Thymus (tissue), 11 donors: ENCODE results near the gene DPYD. TPM values are rescaled to one million over a fixed set of nuclear protein-coding genes. Genes with fewer than 3 reads are reported as not detected.

ENCODE experiments used
- DNase-seq, 9 donors: peaks; one replicate each; pipeline ENCODE4 v3.0.0-alpha.2; 2013; ENCODE audit warnings: low spot score in 9 of 9, low read depth in 6 of 9, missing footprints in 1 of 9
- H3K27ac ChIP-seq, 2 donors: one replicate each; pipeline ENCODE4 v1.5.1; 2013; ENCODE audit warnings: control low read depth in 1 of 2, low read depth in 1 of 2, low read length in 1 of 2, mild to moderate bottlenecking in 1 of 2, moderate library complexity in 1 of 2
- H3K27me3 ChIP-seq, 2 donors: one replicate each; pipeline ENCODE4 v1.5.1; 2013; ENCODE audit warnings: low read length in 1 of 2; ENCODE audit not compliant: control insufficient read depth in 2 of 2, insufficient read depth in 1 of 2
- H3K36me3 ChIP-seq, 2 donors: one replicate each; pipeline ENCODE4 v1.5.1; 2013; ENCODE audit warnings: low read length in 1 of 2, mild to moderate bottlenecking in 1 of 2, moderate library complexity in 1 of 2; ENCODE audit not compliant: control insufficient read depth in 2 of 2, insufficient read depth in 2 of 2
- H3K4me1 ChIP-seq, 2 donors: one replicate each; pipeline ENCODE4 v1.5.1; 2013; ENCODE audit warnings: low read length in 2 of 2; ENCODE audit not compliant: control insufficient read depth in 2 of 2, insufficient read depth in 2 of 2
- H3K4me3 ChIP-seq, 2 donors: one replicate each; pipeline ENCODE4 v1.5.1; 2013; ENCODE audit warnings: low read length in 2 of 2, control low read depth in 1 of 2, mild to moderate bottlenecking in 1 of 2
- H3K9me3 ChIP-seq, 2 donors: one replicate each; pipeline ENCODE4 v1.5.1; 2013; ENCODE audit warnings: low read length in 1 of 2, mild to moderate bottlenecking in 1 of 2; ENCODE audit not compliant: control insufficient read depth in 2 of 2, insufficient read depth in 1 of 2
- WGBS: extraction: QIAGEN DNeasy Blood & Tissue Kit; methylation state at CpG from one replicate; pipeline ENCODE4 v1.1.7; 2013; 5-methylcytosine and 5-hydroxymethylcytosine counted together
- polyA plus RNA-seq: library from polyadenylated mRNA; stranded (reverse); fragments of 200-250 nt; gene quantifications from one replicate; pipeline ENCODE4 v1.2.3, GENCODE V29; 2013
- total RNA-seq: library from RNA; stranded (reverse); fragments of 120-200 nt; gene quantifications from one replicate; pipeline ENCODE4 v1.2.4, GENCODE V29; 2013
- donor health status: healthy.

DPYD gene
- total and polyA plus RNA-seq, 2 donors, result 13.1 to 29.4 TPM

- Histone ChIP-seq H3K4me1 (no peaks in the 10 kb centered on the region), H3K9me3 (no peaks in the 10 kb centered on the region), H3K36me3 (no peaks in the 10 kb centered on the region), H3K4me3 (no peak overlapping the region), H3K27ac (no peak overlapping the region), H3K27me3 (no peaks in the 10 kb centered on the region)
- no peak for DNase-seq
- WGBS, result 98% methylated on average over 4 of the region's 4 CpGs
Observed at GRCh38 chr1:97524211-97524610, 396.6 kb downstream of the DPYD start.

- no peak overlapping the region for H3K27ac ChIP-seq
- no peak overlapping the region for H3K4me3 ChIP-seq
- no peaks in the 10 kb centered on the region for H3K27me3 ChIP-seq
- H3K9me3 ChIP-seq, result no peaks in the 10 kb centered on the region
- H3K36me3 ChIP-seq, result no peaks in the 10 kb centered on the region
- no peaks in the 10 kb centered on the region for H3K4me1 ChIP-seq
- WGBS, result 97% methylated on average over 2 of the region's 2 CpGs
- no peak for DNase-seq
Observed at GRCh38 chr1:97516588-97516987, 404.2 kb downstream of the DPYD start.

- no peak overlapping the region for H3K4me3 ChIP-seq
- H3K9me3 ChIP-seq, result no peaks in the 10 kb centered on the region
- WGBS, result 98% methylated on average over 7 of the region's 7 CpGs
- no peak overlapping the region for H3K27ac ChIP-seq
- DNase-seq, result no peak
- no peaks in the 10 kb centered on the region for H3K36me3 ChIP-seq
- H3K27me3 ChIP-seq, result no peaks in the 10 kb centered on the region
- no peaks in the 10 kb centered on the region for H3K4me1 ChIP-seq
Observed at GRCh38 chr1:97508653-97509218, 412.1 kb downstream of the DPYD start.

GRCh38 chr1:97507863-97508262 is 413.0 kb downstream of the DPYD start:
- no peaks in the 10 kb centered on the region for H3K27me3 ChIP-seq
- no peak overlapping the region for H3K4me3 ChIP-seq
- H3K27ac ChIP-seq, result no peak overlapping the region
- 95% methylated on average over 1 of the region's 1 CpG for WGBS
- H3K36me3 ChIP-seq, result no peaks in the 10 kb centered on the region
- DNase-seq, result no peak
- no peaks in the 10 kb centered on the region for H3K4me1 ChIP-seq
- H3K9me3 ChIP-seq, result no peaks in the 10 kb centered on the region

- Histone ChIP-seq H3K9me3 (no peaks in the 10 kb centered on the region), H3K36me3 (no peaks in the 10 kb centered on the region), H3K4me3 (no peak overlapping the region), H3K27ac (no peak overlapping the region), H3K4me1 (no peaks in the 10 kb centered on the region), H3K27me3 (no peaks in the 10 kb centered on the region)
- DNase-seq, result no peak
- 90% methylated on average over 1 of the region's 1 CpG for WGBS
Observed at GRCh38 chr1:97506368-97506767, 414.5 kb downstream of the DPYD start.

GRCh38 chr1:97505816-97506215 is 415.0 kb downstream of the DPYD start:
- H3K27ac ChIP-seq, result no peak overlapping the region
- 99% methylated on average over 1 of the region's 1 CpG for WGBS
- no peaks in the 10 kb centered on the region for H3K36me3 ChIP-seq
- H3K4me3 ChIP-seq, result no peak overlapping the region
- H3K27me3 ChIP-seq, result no peaks in the 10 kb centered on the region
- no peaks in the 10 kb centered on the region for H3K4me1 ChIP-seq
- no peaks in the 10 kb centered on the region for H3K9me3 ChIP-seq
- DNase-seq, result no peak

GRCh38 chr1:97505289-97505688 is 415.5 kb downstream of the DPYD start:
- H3K27ac ChIP-seq, result no peak overlapping the region
- no peak overlapping the region for H3K4me3 ChIP-seq
- DNase-seq, result no peak
- no peaks in the 10 kb centered on the region for H3K36me3 ChIP-seq
- H3K4me1 ChIP-seq, result no peaks in the 10 kb centered on the region
- 98% methylated on average over 3 of the region's 3 CpGs for WGBS
- no peaks in the 10 kb centered on the region for H3K9me3 ChIP-seq
- H3K27me3 ChIP-seq, result no peaks in the 10 kb centered on the region

- WGBS, result 98% methylated on average over 4 of the region's 4 CpGs
Observed at GRCh38 chr1:97502360-97502759, 418.5 kb downstream of the DPYD start.

GRCh38 chr1:97501628-97502027 is 419.2 kb downstream of the DPYD start:
- Histone ChIP-seq H3K36me3 (no peaks in the 10 kb centered on the region), H3K9me3 (no peaks in the 10 kb centered on the region), H3K27me3 (no peaks in the 10 kb centered on the region), H3K4me1 (no peaks in the 10 kb centered on the region), H3K27ac (no peak overlapping the region), H3K4me3 (no peak overlapping the region)
- DNase-seq, result no peak
- WGBS, result 97% methylated on average over 3 of the region's 3 CpGs

More at GRCh38 chr1:97502360-97502759, 418.5 kb downstream of the DPYD start:
- Histone ChIP-seq H3K9me3 (no peaks in the 10 kb centered on the region), H3K27me3 (no peaks in the 10 kb centered on the region), H3K4me3 (no peak overlapping the region), H3K27ac (no peak overlapping the region), H3K36me3 (no peaks in the 10 kb centered on the region), H3K4me1 (no peaks in the 10 kb centered on the region)
- no peak for DNase-seq

- H3K9me3 ChIP-seq, result no peaks in the 10 kb centered on the region
- H3K36me3 ChIP-seq, result no peaks in the 10 kb centered on the region
- H3K27me3 ChIP-seq, result no peaks in the 10 kb centered on the region
- no peak for DNase-seq
- no peak overlapping the region for H3K27ac ChIP-seq
- H3K4me3 ChIP-seq, result no peak overlapping the region
- no peaks in the 10 kb centered on the region for H3K4me1 ChIP-seq
- 96% methylated on average over 5 of the region's 5 CpGs for WGBS
Observed at GRCh38 chr1:97500760-97501159, 420.1 kb downstream of the DPYD start.
